Measurements from ENCODE around the gene NFE2L1. TPM values are rescaled to one million over a fixed set of nuclear protein-coding genes. Genes with fewer than 3 reads are reported as not detected.
"Not testable (repeated sequence)": the region's sequence is repeated elsewhere in the genome, so short reads cannot be mapped to it uniquely, and the experiment has no call there.

Gene NFE2L1
- total and polyA plus RNA-seq, 2 of the 8 experiments (the other 6 are each of a cell fraction or from before 2014, with no cell fraction given): 140 to 143 TPM

- not testable (repeated sequence) for H4K91ac ChIP-seq (replicated peaks; ENCODE audit: insufficient read length, low read length); H3K27ac ChIP-seq (ENCODE audit: low read depth, low read length); H3K4me3 ChIP-seq (ENCODE audit: extremely low read depth in 1 of 4, insufficient read depth in 2 of 4, low read depth in 3 of 4, low read length in 4 of 4); H3K56ac ChIP-seq (replicated peaks; ENCODE audit: insufficient read length, low read depth, low read length); H2BK12ac ChIP-seq (ENCODE audit: low read depth, low read length); DNase-seq (ENCODE audit: low read depth in 1 of 2, low spot score in 2 of 2); H3K9me3 ChIP-seq (ENCODE audit: insufficient read depth in 2 of 2, low read depth in 1 of 2, low read length in 1 of 2); H3K18ac ChIP-seq (ENCODE audit: extremely low read depth, low read length); H4K20me1 ChIP-seq (replicated peaks in 1 of 2; ENCODE audit: control insufficient read depth in 1 of 2, insufficient read depth in 2 of 2, low read length in 2 of 2); H2AK5ac ChIP-seq (ENCODE audit: low read depth, low read length); FAIRE-seq; H3K23me2 ChIP-seq (ENCODE audit: low read depth, low read length); H2BK120ac ChIP-seq (replicated peaks; ENCODE audit: low read depth, low read length); H3K14ac ChIP-seq (ENCODE audit: insufficient read length); H3K36me3 ChIP-seq (ENCODE audit: control insufficient read depth in 2 of 4, insufficient read depth in 4 of 4, low read length in 3 of 4); H3K27me3 ChIP-seq (replicated peaks in 1 of 4; ENCODE audit: control insufficient read depth in 3 of 4, extremely low read depth in 1 of 4, insufficient read depth in 3 of 4, low read length in 3 of 4); H2BK20ac ChIP-seq (ENCODE audit: low read length); H3K23ac ChIP-seq (ENCODE audit: insufficient read length); H4K5ac ChIP-seq (ENCODE audit: insufficient read length, low read depth, low read length); H3K9ac ChIP-seq (replicated peaks in 1 of 4; ENCODE audit: extremely low read depth in 1 of 4, low read depth in 3 of 4, low read length in 3 of 4); H3K4me2 ChIP-seq (ENCODE audit: insufficient read depth in 1 of 2, low read depth in 2 of 2, low read length in 2 of 2); H2BK5ac ChIP-seq (ENCODE audit: low read depth, low read length); H3K79me2 ChIP-seq (ENCODE audit: control insufficient read depth in 1 of 2, insufficient read depth in 2 of 2, low read length in 2 of 2); H3K4me1 ChIP-seq (replicated peaks in 1 of 4; ENCODE audit: control insufficient read depth in 3 of 4, insufficient read depth in 4 of 4, low read length in 3 of 4); H4K8ac ChIP-seq (ENCODE audit: extremely low read depth, insufficient read depth, low read length); H3K79me1 ChIP-seq (ENCODE audit: low read depth, low read length); H2AFZ ChIP-seq (ENCODE audit: low read length); H3K4ac ChIP-seq (replicated peaks; ENCODE audit: insufficient read length, low read depth, low read length)
- POLR2A ChIA-PET (ENCODE audit: partially characterized antibody): interaction anchor here (0.8 to 3.2 kb wide), 14 partner anchors 14 to 118 kb away, joined by 3 to 17 read pairs (median 4); partner anchors contain the start of gene CDK5RAP3
- H2BK15ac ChIP-seq (ENCODE audit: low read length): peak overlapping the region; percentile 61; the same call in 1 of the 2 replicates
- 96% methylated on average over 4 of the region's 4 CpGs; no CpG with 5 or more reads in 1 of the 2 experiments for WGBS, 2 experiments (ENCODE audit: extremely low coverage in 1 of 2, insufficient coverage in 1 of 2, insufficient read length in 1 of 2, insufficient replicate concordance in 2 of 2, low coverage in 1 of 2, low lambda C conversion rate in 2 of 2, missing lambda C conversion rate in 1 of 2)
- CTCF ChIA-PET (ENCODE audit: partially characterized antibody): interaction anchor here (0.6 to 27.8 kb wide), 23 partner anchors 8 to 601 kb away, joined by 3 to 698 read pairs (median 5); partner anchors contain the start of genes CDK5RAP3, PNPO, PRR15L and SCRN2
These were observed 30.4 kb upstream of the NFE2L1 start for GRCh38 chr17:48017817-48018158.

Data from H1 (cell line).